IMR-90 (cell line): ENCODE measurements around the gene CD1B. TPM values are rescaled to one million over a fixed set of nuclear protein-coding genes. Genes with fewer than 3 reads are reported as not detected.

Source experiments
- ATAC-seq: fragments of 200-7000 bp; cut with Tn5 transposase; 2 replicates; pipeline ENCODE4 v1.9.1; 2020; ENCODE audit warnings: low read depth, mild to moderate bottlenecking, moderate library complexity
- BruUV-seq: library from RNA; stranded (reverse); fragments of 400-500 nt; replicated peaks from 2 replicates; lab custom pipeline; 2021; lab: Mats Ljungman, UMichigan
- CTCF ChIA-PET: fragments of 300-600 bp; formaldehyde crosslinking; extraction: SDS; loops from one replicate; lab custom pipeline; 2021; ENCODE audit warnings: antibody characterized with exemption; lab: Yijun Ruan, JAX
- POLR2A ChIA-PET: fragments of 300-600 bp; sonication (Branson Sonifier 250); formaldehyde crosslinking; loops from one replicate; lab custom pipeline; 2022; ENCODE audit warnings: antibody characterized with exemption; ENCODE audit not compliant: unreplicated experiment; lab: Charles Lee
- DNase-seq: peaks from one replicate; pipeline ENCODE4 v3.0.0; 2013
- H2AFZ ChIP-seq: replicated peaks from 2 replicates; pipeline ENCODE3; 2013; ENCODE audit warnings: low read length, mild to moderate bottlenecking; ENCODE audit not compliant: poor library complexity
- H2AK5ac ChIP-seq: 2 replicates; pipeline ENCODE4 v1.6.1; 2013; ENCODE audit warnings: low read depth, low read length, inconsistent platforms
- H2AK9ac ChIP-seq: replicated peaks from 2 replicates; pipeline ENCODE3; 2013; ENCODE audit warnings: mild to moderate bottlenecking, low read depth, low read length, moderate library complexity; ENCODE audit not compliant: poor library complexity
- H2BK120ac ChIP-seq: 2 replicates; pipeline ENCODE4 v1.6.1; 2013; ENCODE audit warnings: low read depth, low read length, inconsistent platforms
- H2BK15ac ChIP-seq: 3 replicates; pipeline ENCODE4 v1.6.1; 2013; ENCODE audit warnings: low read depth, low read length, inconsistent platforms
- H2BK20ac ChIP-seq: 2 replicates; pipeline ENCODE4 v1.6.1; 2013; ENCODE audit warnings: low read depth, mild to moderate bottlenecking, inconsistent platforms, low read length, moderate library complexity
- H2BK5ac ChIP-seq: 2 replicates; pipeline ENCODE4 v1.6.1; 2013; ENCODE audit warnings: mild to moderate bottlenecking, low read depth, low read length, inconsistent platforms; ENCODE audit not compliant: poor library complexity, severe bottlenecking
- H3K14ac ChIP-seq: replicated peaks from 2 replicates; pipeline ENCODE4 v1.6.1; 2013; ENCODE audit warnings: low read depth, low read length, inconsistent platforms
- H3K18ac ChIP-seq: 2 replicates; pipeline ENCODE4 v1.6.1; 2013; ENCODE audit warnings: low read depth, low read length, control low read depth
- H3K23ac ChIP-seq: 2 replicates; pipeline ENCODE4 v1.6.1; 2013; ENCODE audit warnings: low read depth, low read length, inconsistent platforms
- H3K27ac ChIP-seq: 2 replicates; pipeline ENCODE4 v1.5.1; 2013; ENCODE audit warnings: mild to moderate bottlenecking, control low read depth, low read length; ENCODE audit not compliant: insufficient read depth
- H3K27me3 ChIP-seq: 2 replicates; pipeline ENCODE4 v1.6.1; 2013; ENCODE audit warnings: low read length; ENCODE audit not compliant: control insufficient read depth, insufficient read depth
- H3K36me3 ChIP-seq: 2 replicates; pipeline ENCODE4 v1.6.1; 2013; ENCODE audit warnings: low read length, mixed read lengths; ENCODE audit not compliant: control insufficient read depth, insufficient read depth
- H3K4ac ChIP-seq: 2 replicates; pipeline ENCODE4 v1.6.1; 2013; ENCODE audit warnings: low read depth, low read length, inconsistent platforms
- H3K4me1 ChIP-seq: 2 replicates; pipeline ENCODE4 v1.6.1; 2013; ENCODE audit warnings: low read length, mixed read lengths; ENCODE audit not compliant: control insufficient read depth, insufficient read depth
- H3K4me2 ChIP-seq: 2 replicates; pipeline ENCODE4 v1.6.1; 2013; ENCODE audit warnings: low read depth, mild to moderate bottlenecking, control low read depth, low read length, moderate library complexity
- H3K4me3 ChIP-seq: 2 replicates; pipeline ENCODE4 v1.5.1; 2013; ENCODE audit warnings: low read depth, mild to moderate bottlenecking, control low read depth, low read length, moderate library complexity; ENCODE audit not compliant: insufficient read depth
- H3K56ac ChIP-seq: 2 replicates; pipeline ENCODE4 v1.6.1; 2013; ENCODE audit warnings: low read length, inconsistent platforms; ENCODE audit not compliant: insufficient read depth; ENCODE audit errors: extremely low read depth
- H3K79me1 ChIP-seq, 2 experiments: 2 replicates each; pipeline ENCODE4 v1.6.1; 2013; ENCODE audit warnings: low read length in 2 of 2, inconsistent platforms in 1 of 2, low read depth in 1 of 2
- H3K9ac ChIP-seq: 2 replicates; pipeline ENCODE4 v1.6.1; 2013; ENCODE audit warnings: low read depth, low read length, control low read depth
- H3K9me1 ChIP-seq: 2 replicates; pipeline ENCODE4 v1.6.1; 2013; ENCODE audit warnings: low read length, inconsistent platforms; ENCODE audit not compliant: insufficient read depth
- H3K9me3 ChIP-seq: 2 replicates; pipeline ENCODE4 v1.6.1; 2013; ENCODE audit warnings: low read length; ENCODE audit not compliant: control insufficient read depth, insufficient read depth
- H4K20me1 ChIP-seq: 2 replicates; pipeline ENCODE4 v1.6.1; 2013; ENCODE audit warnings: low read length, inconsistent platforms; ENCODE audit not compliant: insufficient read depth
- H4K5ac ChIP-seq: 2 replicates; pipeline ENCODE4 v1.6.1; 2013; ENCODE audit warnings: mild to moderate bottlenecking, low read depth, low read length, control low read depth
- H4K8ac ChIP-seq, 2 experiments: 2 replicates each; pipeline ENCODE4 v1.6.1; 2013; ENCODE audit warnings: low read depth in 2 of 2, low read length in 2 of 2, control low read depth in 1 of 2, inconsistent platforms in 1 of 2
- H4K91ac ChIP-seq: 2 replicates; pipeline ENCODE4 v1.6.1; 2013; ENCODE audit warnings: low read depth, low read length, inconsistent platforms; ENCODE audit not compliant: insufficient read depth
- BHLHE40 ChIP-seq: fragments of 150-350 bp; IDR thresholded peaks from 2 replicates; pipeline ENCODE4 v1.6.1; 2016; ENCODE audit warnings: mild to moderate bottlenecking, low read depth, low read length
- CEBPB ChIP-seq: IDR thresholded peaks from 2 replicates; pipeline ENCODE4 v1.6.1; 2012; ENCODE audit warnings: low read depth, low read length, improper control_type of control experiment
- CTCF ChIP-seq: conservative IDR thresholded peaks from 2 replicates; pipeline ENCODE4 v1.5.1; 2012; ENCODE audit warnings: mild to moderate bottlenecking, low read depth, low read length, improper control_type of control experiment
- ELK1 ChIP-seq: fragments of 150-350 bp; IDR thresholded peaks from 2 replicates; pipeline ENCODE4 v1.6.1; 2016; ENCODE audit warnings: low read depth, mild to moderate bottlenecking, low read length, moderate library complexity, borderline replicate concordance
- FOS ChIP-seq: fragments of 150-350 bp; IDR thresholded peaks from 2 replicates; pipeline ENCODE4 v1.6.1; 2016; ENCODE audit warnings: low read depth, low read length
- MAFK ChIP-seq: IDR thresholded peaks from 2 replicates; pipeline ENCODE4 v1.6.1; 2012; ENCODE audit warnings: low read depth, low read length, improper control_type of control experiment
- MXI1 ChIP-seq: IDR thresholded peaks from 2 replicates; pipeline ENCODE4 v1.6.1; 2012; ENCODE audit warnings: low read depth, mild to moderate bottlenecking, low read length, moderate library complexity, borderline replicate concordance
- NFE2L2 ChIP-seq: fragments of 150-350 bp; IDR thresholded peaks from 2 replicates; pipeline ENCODE4 v1.6.1; 2016; ENCODE audit warnings: low read depth, mild to moderate bottlenecking, low read length
- RAD21 ChIP-seq: IDR thresholded peaks from 2 replicates; pipeline ENCODE4 v1.6.1; 2012; ENCODE audit warnings: low read length, improper control_type of control experiment
- RCOR1 ChIP-seq: IDR thresholded peaks from 2 replicates; pipeline ENCODE4 v1.6.1; 2012; ENCODE audit warnings: mild to moderate bottlenecking, low read length, improper control_type of control experiment; ENCODE audit not compliant: insufficient replicate concordance
- RFX5 ChIP-seq: IDR thresholded peaks from 2 replicates; pipeline ENCODE4 v1.8.0; 2012; ENCODE audit warnings: low read depth, mild to moderate bottlenecking, low read length, moderate library complexity
- SMC3 ChIP-seq: fragments of 150-350 bp; IDR thresholded peaks from 2 replicates; pipeline ENCODE4 v1.6.1; 2016; ENCODE audit warnings: low read depth, mild to moderate bottlenecking, antibody characterized with exemption, low read length, moderate library complexity
- WGBS, 2 experiments: methylation state at CpG; one replicate each; pipeline versions ENCODE4 v1.1.5 to v1.1.7; 2013; ENCODE audit warnings: missing lambda C conversion rate in 2 of 2; ENCODE audit not compliant: insufficient read length in 1 of 2; ENCODE audit errors: extremely low coverage in 2 of 2; 5-methylcytosine and 5-hydroxymethylcytosine counted together
- dilution Hi-C: fragments of 300-500 bp; cut with HindIII; formaldehyde crosslinking; loops from one replicate; pipeline ENCODE4 v1.14.3; 2018; ENCODE audit warnings: low sequenced_read_pairs; ENCODE audit not compliant: unreplicated experiment
- in situ Hi-C: fragments of 300-500 bp; cut with MboI; formaldehyde crosslinking; loops from 3 replicates; pipeline ENCODE4 v1.14.3; 2019; ENCODE audit warnings: low sequenced_read_pairs, inconsistent platforms, mixed read lengths
- intact Hi-C: fragments of 100-400 bp; cut with micrococcal nuclease; formaldehyde crosslinking; loops from 2 replicates; pipeline ENCODE4 v1.10.0; 2022
- polyA plus RNA-seq, 3 experiments: library from polyadenylated mRNA; depleted of rRNA; stranded (reverse); fragments of >200 nt; gene quantifications; 2 replicates each; pipeline ENCODE4 v1.2.3, GENCODE V29; 2012; ENCODE audit warnings: low replicate concordance in 1 of 3
- total RNA-seq: library from RNA; depleted of rRNA; stranded (reverse); fragments of >200 nt; gene quantifications from 2 replicates; pipeline ENCODE4 v1.2.3, GENCODE V29; 2012

The CD1B gene
- total and polyA plus RNA-seq, 2 of the 4 experiments (the other 2 are of a cell fraction): not detected

GRCh38 chr1:158331106-158331425 lies 265 bp downstream of the CD1B start:
- no peak overlapping the region for H3K4me3 ChIP-seq
- H4K91ac ChIP-seq: no peak overlapping the region
- H2BK15ac ChIP-seq: no peak overlapping the region
- H3K23ac ChIP-seq: no peak overlapping the region
- no peak overlapping the region for H4K5ac ChIP-seq
- ATAC-seq (no peak), DNase-seq (no peak)
- H3K36me3 ChIP-seq: no peaks in the 10 kb centered on the region
- no peak overlapping the region for H2AFZ ChIP-seq
- ChIA-PET CTCF (interaction anchor here (0.6 kb wide), 1 partner anchor 551 kb away, joined by 3 read pairs; no protein-coding TSS in a partner anchor), POLR2A (no interaction called here)
- in situ Hi-C loops (no loop called here), intact Hi-C loops (no loop called here), dilution Hi-C loops (no loop called here)
- BruUV-seq: no TSS peak
- no peak overlapping the region for H2AK5ac ChIP-seq
- H4K20me1 ChIP-seq: no peaks in the 10 kb centered on the region
- H3K9ac ChIP-seq: no peak overlapping the region
- TF ChIP-seq CEBPB (no peak), MXI1 (no peak), NFE2L2 (no peak), FOS (no peak), CTCF (no peak), RFX5 (no peak), ELK1 (no peak), MAFK (no peak), BHLHE40 (no peak), SMC3 (no peak), RAD21 (no peak), RCOR1 (no peak)
- no peak overlapping the region for H3K56ac ChIP-seq
- H3K4me1 ChIP-seq: no peaks in the 10 kb centered on the region
- H2BK5ac ChIP-seq: no peak overlapping the region
- no peak overlapping the region for H4K8ac ChIP-seq
- WGBS, 2 experiments: no CpG with 5 or more reads among the region's 1 CpG
- H3K4me2 ChIP-seq: no peak overlapping the region
- H3K27me3 ChIP-seq: no peaks in the 10 kb centered on the region
- H3K9me3 ChIP-seq: peaks cover 3% of the 10 kb centered on the region; the same call in 1 of the 2 replicates
- no peak overlapping the region for H3K27ac ChIP-seq
- H2BK120ac ChIP-seq: no peak overlapping the region
- no peaks in the 10 kb centered on the region for H3K79me1 ChIP-seq
- H2BK20ac ChIP-seq: no peak overlapping the region
- H2AK9ac ChIP-seq: no peak overlapping the region
- H3K14ac ChIP-seq: no peak overlapping the region
- no peak overlapping the region for H3K4ac ChIP-seq
- no peak overlapping the region for H3K18ac ChIP-seq
- no peaks in the 10 kb centered on the region for H3K9me1 ChIP-seq
